ENCODE results near the gene PRKACB. TPM values are rescaled to one million over a fixed set of nuclear protein-coding genes. Genes with fewer than 3 reads are reported as not detected.

Gene PRKACB
- total RNA-seq, 1 donor from 2014 or later = 18.7 TPM

DNA sequence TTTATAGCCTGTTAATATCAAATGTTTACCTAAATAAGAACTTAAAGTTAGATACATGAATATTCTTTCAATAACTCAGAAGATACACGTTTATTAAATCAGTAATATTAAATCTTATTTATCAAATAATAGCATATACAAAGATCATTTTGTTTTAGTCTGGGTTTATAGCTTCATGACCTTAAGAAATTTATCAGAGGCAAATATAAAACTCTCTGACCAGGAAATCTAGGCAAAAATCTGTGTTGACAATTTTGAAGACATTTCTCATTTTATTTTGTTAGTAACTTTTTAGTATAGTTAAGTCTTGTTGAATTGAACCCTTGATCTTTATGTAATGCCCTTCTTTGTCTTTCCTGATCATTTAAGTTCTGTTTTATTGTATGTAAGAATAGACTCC, 46.4 kb downstream of the PRKACB start:
- intact Hi-C loops (cut with DNase I) = no loop called here
- no peak overlapping the region for H3K4me3 ChIP-seq
- DNase-seq (ENCODE audit: extremely low spot score in 2 of 2) = no peak
- no peak for TF ChIP-seq POLR2AphosphoS5 (IDR thresholded peaks at IDR 0.05; ENCODE audit: insufficient read depth in 1 of 2, low read depth in 1 of 2)
- TF ChIP-seq, protein P1, sequence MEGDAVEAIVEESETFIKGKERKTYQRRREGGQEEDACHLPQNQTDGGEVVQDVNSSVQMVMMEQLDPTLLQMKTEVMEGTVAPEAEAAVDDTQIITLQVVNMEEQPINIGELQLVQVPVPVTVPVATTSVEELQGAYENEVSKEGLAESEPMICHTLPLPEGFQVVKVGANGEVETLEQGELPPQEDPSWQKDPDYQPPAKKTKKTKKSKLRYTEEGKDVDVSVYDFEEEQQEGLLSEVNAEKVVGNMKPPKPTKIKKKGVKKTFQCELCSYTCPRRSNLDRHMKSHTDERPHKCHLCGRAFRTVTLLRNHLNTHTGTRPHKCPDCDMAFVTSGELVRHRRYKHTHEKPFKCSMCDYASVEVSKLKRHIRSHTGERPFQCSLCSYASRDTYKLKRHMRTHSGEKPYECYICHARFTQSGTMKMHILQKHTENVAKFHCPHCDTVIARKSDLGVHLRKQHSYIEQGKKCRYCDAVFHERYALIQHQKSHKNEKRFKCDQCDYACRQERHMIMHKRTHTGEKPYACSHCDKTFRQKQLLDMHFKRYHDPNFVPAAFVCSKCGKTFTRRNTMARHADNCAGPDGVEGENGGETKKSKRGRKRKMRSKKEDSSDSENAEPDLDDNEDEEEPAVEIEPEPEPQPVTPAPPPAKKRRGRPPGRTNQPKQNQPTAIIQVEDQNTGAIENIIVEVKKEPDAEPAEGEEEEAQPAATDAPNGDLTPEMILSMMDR (IDR thresholded peaks at IDR 0.05) = no peak
- no peak for TF ChIP-seq POLR2A (IDR thresholded peaks at IDR 0.05)
- peaks cover 0 to 34% of the 10 kb centered on the region in 2 donors for H3K36me3 ChIP-seq
- no peaks in the 10 kb centered on the region for H3K4me1 ChIP-seq
- no peak overlapping the region for H3K27ac ChIP-seq
- H3K27me3 ChIP-seq = no peaks in the 10 kb centered on the region
- peaks cover 15% of the 10 kb centered on the region for H3K9me3 ChIP-seq

DNA sequence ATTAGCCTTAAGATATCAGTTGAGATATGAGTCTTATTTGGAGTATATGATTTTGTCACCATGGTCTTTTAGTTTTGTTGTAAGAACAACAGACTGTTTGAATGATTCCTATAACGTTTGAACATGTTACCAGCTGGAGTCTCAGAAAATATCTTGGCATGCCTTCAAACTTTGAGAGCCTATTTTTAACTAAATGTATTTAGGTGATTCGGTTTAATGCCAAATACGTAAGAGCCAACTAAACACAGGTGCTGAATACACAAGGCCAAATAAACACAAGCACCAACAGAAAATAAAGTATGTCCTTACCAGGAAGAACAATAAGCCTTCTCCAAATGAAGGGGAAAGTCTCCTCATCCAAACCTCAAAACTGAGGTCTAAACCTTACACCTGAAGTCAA, 48.6 kb downstream of the PRKACB start:
- Histone ChIP-seq H3K27ac (no peak overlapping the region), H3K9me3 (peaks cover 15% of the 10 kb centered on the region), H3K4me1 (no peaks in the 10 kb centered on the region), H3K4me3 (no peak overlapping the region), H3K36me3 (peaks cover 0 to 29% of the 10 kb centered on the region in 2 donors), H3K27me3 (no peaks in the 10 kb centered on the region)
- TF ChIP-seq, protein P1 (IDR thresholded peaks at IDR 0.05) = no peak
- intact Hi-C loops (cut with DNase I) = no loop called here
- no peak for DNase-seq (ENCODE audit: extremely low spot score in 2 of 2)

DNA sequence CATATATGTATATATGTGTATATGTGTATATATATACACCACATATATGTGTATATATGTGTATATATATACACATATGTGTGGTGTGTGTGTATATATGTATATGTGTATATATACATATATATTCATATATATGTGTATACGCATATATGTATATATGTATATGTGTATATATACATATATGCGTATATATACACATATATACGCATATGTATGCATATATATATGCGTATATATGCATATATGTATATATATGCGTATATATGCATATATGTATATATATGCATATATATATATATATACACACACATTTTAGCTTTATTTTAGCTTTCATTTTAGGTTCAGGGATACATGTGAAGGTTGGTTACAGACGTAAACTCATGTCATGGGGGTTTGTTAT, 54.8 kb downstream of the PRKACB start:
- Histone ChIP-seq H3K27me3 (no peaks in the 10 kb centered on the region), H3K36me3 (peaks cover 0 to 11% of the 10 kb centered on the region in 2 donors), H3K9me3 (no peaks in the 10 kb centered on the region), H3K4me1 (no peaks in the 10 kb centered on the region), H3K4me3 (no peak overlapping the region), H3K27ac (no peak overlapping the region)
- intact Hi-C loops (cut with DNase I) = no loop called here
- DNase-seq (ENCODE audit: extremely low spot score in 2 of 2) = no peak
- no peak for TF ChIP-seq POLR2AphosphoS5 (IDR thresholded peaks at IDR 0.05; ENCODE audit: insufficient read depth in 1 of 2, low read depth in 1 of 2)
- TF ChIP-seq, protein P1 (IDR thresholded peaks at IDR 0.05) = no peak

DNA sequence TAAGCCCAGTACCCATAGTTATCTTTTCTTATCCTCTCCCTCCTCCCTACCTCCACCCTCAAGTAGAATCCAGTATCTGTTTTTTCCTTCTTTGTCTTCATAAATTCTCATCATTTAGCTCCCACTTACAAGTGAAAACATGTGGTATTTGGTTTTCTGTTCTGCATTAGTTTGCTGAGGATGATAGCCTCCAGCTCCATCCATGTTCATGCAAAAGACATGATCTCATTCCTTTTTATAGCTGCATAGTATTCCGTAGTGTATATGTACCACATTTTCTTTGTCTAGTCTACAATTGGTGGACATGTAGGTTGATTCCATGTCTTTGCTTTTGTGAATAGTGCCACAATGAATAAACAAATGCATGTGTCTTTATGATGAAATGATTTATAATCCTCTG, 55.2 kb downstream of the PRKACB start:
- DNase-seq (ENCODE audit: extremely low spot score in 2 of 2) = no peak
- Histone ChIP-seq H3K4me1 (no peaks in the 10 kb centered on the region), H3K27ac (no peak overlapping the region), H3K9me3 (no peaks in the 10 kb centered on the region), H3K27me3 (no peaks in the 10 kb centered on the region), H3K4me3 (no peak overlapping the region), H3K36me3 (peaks cover 0 to 11% of the 10 kb centered on the region in 2 donors)
- intact Hi-C loops (cut with DNase I) = no loop called here
- TF ChIP-seq, protein P1 (IDR thresholded peaks at IDR 0.05) = no peak
- no peak for TF ChIP-seq POLR2A (IDR thresholded peaks at IDR 0.05)
- TF ChIP-seq POLR2AphosphoS5 (IDR thresholded peaks at IDR 0.05; ENCODE audit: insufficient read depth in 1 of 2, low read depth in 1 of 2) = no peak

DNA sequence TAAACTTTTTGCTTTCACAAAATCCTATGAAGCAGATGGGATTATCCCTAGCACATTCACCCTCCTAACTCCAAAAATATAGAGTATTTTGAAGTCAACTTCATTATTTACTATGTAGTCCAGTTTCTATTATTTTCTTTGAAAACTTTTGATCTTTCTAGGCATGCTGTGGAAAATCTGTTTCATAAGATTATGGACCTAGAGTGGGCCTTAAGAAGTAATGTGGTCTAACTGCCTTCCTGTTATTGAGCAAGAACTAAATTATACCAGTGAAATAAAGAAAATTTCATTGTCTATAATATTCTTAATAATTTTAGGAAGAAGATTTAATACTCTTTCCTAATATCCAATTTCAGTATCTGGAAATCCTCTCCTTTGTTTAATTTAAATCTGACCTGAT, 58.1 kb downstream of the PRKACB start:
- Histone ChIP-seq H3K36me3 (peaks cover 0 to 19% of the 10 kb centered on the region in 2 donors), H3K4me3 (no peak overlapping the region), H3K27me3 (no peaks in the 10 kb centered on the region), H3K4me1 (no peaks in the 10 kb centered on the region), H3K27ac (no peak overlapping the region), H3K9me3 (no peaks in the 10 kb centered on the region)
- TF ChIP-seq, protein P1 (IDR thresholded peaks at IDR 0.05) = no peak
- TF ChIP-seq POLR2AphosphoS5 (IDR thresholded peaks at IDR 0.05; ENCODE audit: insufficient read depth in 1 of 2, low read depth in 1 of 2) (no peak), POLR2A (IDR thresholded peaks at IDR 0.05) (no peak)
- DNase-seq (ENCODE audit: extremely low spot score in 2 of 2) = no peak
- intact Hi-C loops (cut with DNase I) = no loop called here
